ENCODE data around the gene SPAG9. TPM values are rescaled to one million over a fixed set of nuclear protein-coding genes. Genes with fewer than 3 reads are reported as not detected.

The SPAG9 gene
- total RNA-seq, 1 donor from 2014 or later, result 44.1 TPM

- intact Hi-C loops (cut with micrococcal nuclease), result no loop called here
- Mint-ChIP-seq H3K36me3 (ENCODE audit: low read depth) (peaks cover 26% of the 10 kb centered on the region), H3K9me3 (no peaks in the 10 kb centered on the region), H3K4me3 (no peak overlapping the region), H3K27ac (no peak overlapping the region), H3K27me3 (ENCODE audit: insufficient read depth) (no peaks in the 10 kb centered on the region), H3K4me1 (ENCODE audit: low read depth) (no peaks in the 10 kb centered on the region)
- DNase-seq (ENCODE audit: low spot score), result no peak
These were observed 108.1 kb downstream of the SPAG9 start for GRCh38 chr17:51012538-51012937.

- no peak for DNase-seq (ENCODE audit: low spot score)
- intact Hi-C loops (cut with micrococcal nuclease), result no loop called here
- no peaks in the 10 kb centered on the region for H3K9me3 Mint-ChIP-seq
- H3K36me3 Mint-ChIP-seq (ENCODE audit: low read depth), result peaks cover 22% of the 10 kb centered on the region
- no peaks in the 10 kb centered on the region for H3K27me3 Mint-ChIP-seq (ENCODE audit: insufficient read depth)
- no peak overlapping the region for H3K4me3 Mint-ChIP-seq
- no peaks in the 10 kb centered on the region for H3K4me1 Mint-ChIP-seq (ENCODE audit: low read depth)
- peak overlapping the region; percentile 27 for H3K27ac Mint-ChIP-seq
These were observed 110.4 kb downstream of the SPAG9 start for GRCh38 chr17:51010173-51010675.

- Mint-ChIP-seq H3K4me1 (ENCODE audit: low read depth) (no peaks in the 10 kb centered on the region), H3K36me3 (ENCODE audit: low read depth) (peaks cover 24% of the 10 kb centered on the region)
These were observed 114.1 kb downstream of the SPAG9 start for GRCh38 chr17:51006601-51007000.

GRCh38 chr17:51005768-51006167 lies 114.9 kb downstream of the SPAG9 start:
- DNase-seq (ENCODE audit: low spot score), result no peak
- Mint-ChIP-seq H3K4me1 (ENCODE audit: low read depth) (peaks cover 6% of the 10 kb centered on the region), H3K9me3 (no peaks in the 10 kb centered on the region), H3K27me3 (ENCODE audit: insufficient read depth) (no peaks in the 10 kb centered on the region), H3K36me3 (ENCODE audit: low read depth) (peaks cover 29% of the 10 kb centered on the region), H3K4me3 (no peak overlapping the region), H3K27ac (peak overlapping the region; percentile 52)
- intact Hi-C loops (cut with micrococcal nuclease), result no loop called here

More at GRCh38 chr17:51006601-51007000, 114.1 kb downstream of the SPAG9 start:
- H3K4me3 Mint-ChIP-seq, result no peak overlapping the region
- H3K27me3 Mint-ChIP-seq (ENCODE audit: insufficient read depth), result no peaks in the 10 kb centered on the region
- no peaks in the 10 kb centered on the region for H3K9me3 Mint-ChIP-seq
- intact Hi-C loops (cut with micrococcal nuclease), result no loop called here
- no peak for DNase-seq (ENCODE audit: low spot score)
- no peak overlapping the region for H3K27ac Mint-ChIP-seq

GRCh38 chr17:51004249-51004648 lies 116.4 kb downstream of the SPAG9 start:
- no peaks in the 10 kb centered on the region for H3K27me3 Mint-ChIP-seq (ENCODE audit: insufficient read depth)
- H3K4me3 Mint-ChIP-seq, result no peak overlapping the region
- intact Hi-C loops (cut with micrococcal nuclease), result loop anchor here (5.0 kb wide), 1 partner anchor 258 kb away; the partner anchor contains the start of genes MBTD1 and UTP18
- no peak overlapping the region for H3K27ac Mint-ChIP-seq
- H3K36me3 Mint-ChIP-seq (ENCODE audit: low read depth), result peaks cover 21% of the 10 kb centered on the region
- no peaks in the 10 kb centered on the region for H3K9me3 Mint-ChIP-seq
- DNase-seq (ENCODE audit: low spot score), result no peak
- H3K4me1 Mint-ChIP-seq (ENCODE audit: low read depth), result peaks cover 7% of the 10 kb centered on the region

GRCh38 chr17:51000835-51001638 lies 119.6 kb downstream of the SPAG9 start:
- Mint-ChIP-seq H3K9me3 (no peaks in the 10 kb centered on the region), H3K27me3 (ENCODE audit: insufficient read depth) (no peaks in the 10 kb centered on the region), H3K27ac (no peak overlapping the region), H3K36me3 (ENCODE audit: low read depth) (peaks cover 22% of the 10 kb centered on the region), H3K4me1 (ENCODE audit: low read depth) (peaks cover 7% of the 10 kb centered on the region), H3K4me3 (no peak overlapping the region)
- intact Hi-C loops (cut with micrococcal nuclease), result loop anchor here (1.0 to 5.0 kb wide), 5 partner anchors 55 to 261 kb away; partner anchors contain the start of genes MBTD1, NME1 and UTP18
- DNase-seq (ENCODE audit: low spot score), result no peak

- intact Hi-C loops (cut with micrococcal nuclease), result no loop called here
- no peaks in the 10 kb centered on the region for H3K9me3 Mint-ChIP-seq
- no peak overlapping the region for H3K27ac Mint-ChIP-seq
- no peaks in the 10 kb centered on the region for H3K27me3 Mint-ChIP-seq (ENCODE audit: insufficient read depth)
- no peaks in the 10 kb centered on the region for H3K4me1 Mint-ChIP-seq (ENCODE audit: low read depth)
- no peak overlapping the region for H3K4me3 Mint-ChIP-seq
- peaks cover 33% of the 10 kb centered on the region for H3K36me3 Mint-ChIP-seq (ENCODE audit: low read depth)
- no peak for DNase-seq (ENCODE audit: low spot score)
These were observed 125.0 kb downstream of the SPAG9 start for GRCh38 chr17:50995668-50996067.

GRCh38 chr17:50993544-50993943 lies 127.1 kb downstream of the SPAG9 start:
- Mint-ChIP-seq H3K9me3 (no peaks in the 10 kb centered on the region), H3K27ac (no peak overlapping the region), H3K36me3 (ENCODE audit: low read depth) (peaks cover 46% of the 10 kb centered on the region)

GRCh38 chr17:50989149-50989548 lies 131.5 kb downstream of the SPAG9 start:
- Mint-ChIP-seq H3K9me3 (no peaks in the 10 kb centered on the region), H3K36me3 (ENCODE audit: low read depth) (peaks cover 38% of the 10 kb centered on the region), H3K27me3 (ENCODE audit: insufficient read depth) (no peaks in the 10 kb centered on the region), H3K4me1 (ENCODE audit: low read depth) (no peaks in the 10 kb centered on the region), H3K4me3 (no peak overlapping the region), H3K27ac (no peak overlapping the region)
- intact Hi-C loops (cut with micrococcal nuclease), result no loop called here
- no peak for DNase-seq (ENCODE audit: low spot score)

More at GRCh38 chr17:50993544-50993943, 127.1 kb downstream of the SPAG9 start:
- no peaks in the 10 kb centered on the region for H3K27me3 Mint-ChIP-seq (ENCODE audit: insufficient read depth)
- intact Hi-C loops (cut with micrococcal nuclease), result no loop called here
- H3K4me3 Mint-ChIP-seq, result no peak overlapping the region
- no peak for DNase-seq (ENCODE audit: low spot score)
- H3K4me1 Mint-ChIP-seq (ENCODE audit: low read depth), result no peaks in the 10 kb centered on the region

- Mint-ChIP-seq H3K36me3 (ENCODE audit: low read depth) (peaks cover 37% of the 10 kb centered on the region), H3K27ac (no peak overlapping the region), H3K27me3 (ENCODE audit: insufficient read depth) (no peaks in the 10 kb centered on the region), H3K4me3 (no peak overlapping the region), H3K9me3 (no peaks in the 10 kb centered on the region), H3K4me1 (ENCODE audit: low read depth) (no peaks in the 10 kb centered on the region)
- no peak for DNase-seq (ENCODE audit: low spot score)
- intact Hi-C loops (cut with micrococcal nuclease), result no loop called here
These were observed 132.2 kb downstream of the SPAG9 start for GRCh38 chr17:50988427-50988826.

- intact Hi-C loops (cut with micrococcal nuclease), result no loop called here
- no peak overlapping the region for H3K4me3 Mint-ChIP-seq
- peaks cover 34% of the 10 kb centered on the region for H3K36me3 Mint-ChIP-seq (ENCODE audit: low read depth)
- H3K4me1 Mint-ChIP-seq (ENCODE audit: low read depth), result no peaks in the 10 kb centered on the region
- DNase-seq (ENCODE audit: low spot score), result no peak
- H3K27me3 Mint-ChIP-seq (ENCODE audit: insufficient read depth), result no peaks in the 10 kb centered on the region
- H3K27ac Mint-ChIP-seq, result no peak overlapping the region
- no peaks in the 10 kb centered on the region for H3K9me3 Mint-ChIP-seq
These were observed 133.5 kb downstream of the SPAG9 start for GRCh38 chr17:50986989-50987660.

- no peak overlapping the region for H3K4me3 Mint-ChIP-seq
- intact Hi-C loops (cut with micrococcal nuclease), result no loop called here
- peaks cover 39% of the 10 kb centered on the region for H3K36me3 Mint-ChIP-seq (ENCODE audit: low read depth)
- H3K9me3 Mint-ChIP-seq, result no peaks in the 10 kb centered on the region
- H3K4me1 Mint-ChIP-seq (ENCODE audit: low read depth), result peaks cover 16% of the 10 kb centered on the region
- no peak overlapping the region for H3K27ac Mint-ChIP-seq
- H3K27me3 Mint-ChIP-seq (ENCODE audit: insufficient read depth), result no peaks in the 10 kb centered on the region
- DNase-seq (ENCODE audit: low spot score), result no peak
These were observed 139.4 kb downstream of the SPAG9 start for GRCh38 chr17:50981279-50981678.

GRCh38 chr17:50979524-50979927 lies 141.1 kb downstream of the SPAG9 start:
- H3K27ac Mint-ChIP-seq, result no peak overlapping the region
- no peaks in the 10 kb centered on the region for H3K9me3 Mint-ChIP-seq
- intact Hi-C loops (cut with micrococcal nuclease), result no loop called here
- no peaks in the 10 kb centered on the region for H3K27me3 Mint-ChIP-seq (ENCODE audit: insufficient read depth)
- peaks cover 16% of the 10 kb centered on the region for H3K4me1 Mint-ChIP-seq (ENCODE audit: low read depth)
- DNase-seq (ENCODE audit: low spot score), result no peak
- H3K4me3 Mint-ChIP-seq, result no peak overlapping the region
- H3K36me3 Mint-ChIP-seq (ENCODE audit: low read depth), result peaks cover 42% of the 10 kb centered on the region
